ENCODE data around the gene NEK11. TPM values are rescaled to one million over a fixed set of nuclear protein-coding genes. Genes with fewer than 3 reads are reported as not detected.
"Not testable (repeated sequence)": the region's sequence is repeated elsewhere in the genome, so short reads cannot be mapped to it uniquely, and the experiment has no call there.

Gene NEK11
- total RNA-seq, 1 donor from 2014 or later, result 5.7 TPM

DNA sequence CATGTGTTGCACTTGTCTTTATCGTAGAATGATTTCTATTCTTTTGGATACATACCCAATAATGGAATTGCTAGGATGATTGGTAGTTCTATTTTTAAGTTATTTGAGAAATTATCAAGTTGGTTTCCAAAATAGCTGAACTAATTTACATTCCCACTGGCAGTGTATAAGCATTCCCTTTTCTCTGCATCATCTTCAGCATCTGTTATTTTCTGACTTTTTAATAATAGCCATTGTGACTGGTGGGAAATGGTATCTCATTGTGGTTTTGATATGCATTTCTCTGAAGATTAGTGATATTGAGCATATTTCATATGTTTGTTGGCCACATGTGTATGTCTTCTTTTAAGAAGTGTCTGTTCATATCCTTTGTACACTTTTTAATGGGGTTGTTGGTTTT lies 273.2 kb downstream of the NEK11 start:
- DNase-seq (ENCODE audit: low spot score), result no peak

DNA sequence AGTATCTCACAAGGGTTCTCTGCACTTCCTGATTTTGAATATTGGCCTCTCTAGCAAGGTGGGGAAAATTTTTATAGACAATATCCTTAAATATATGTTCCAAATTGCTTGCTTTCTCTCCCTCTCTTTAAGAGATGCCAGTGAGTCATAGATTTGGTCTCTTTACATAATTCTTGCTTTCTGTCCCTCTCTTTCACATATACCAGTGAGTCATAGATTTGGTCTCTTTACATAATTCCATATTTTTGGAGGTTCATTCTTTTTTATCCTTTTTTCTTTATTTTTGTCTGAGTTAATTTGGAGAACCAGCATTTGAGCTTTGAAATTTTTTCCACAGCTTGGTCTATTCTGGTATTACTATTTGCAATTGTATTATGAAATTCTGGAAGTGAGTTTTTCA lies 277.2 kb downstream of the NEK11 start:
- no peak for DNase-seq (ENCODE audit: low spot score)

DNA sequence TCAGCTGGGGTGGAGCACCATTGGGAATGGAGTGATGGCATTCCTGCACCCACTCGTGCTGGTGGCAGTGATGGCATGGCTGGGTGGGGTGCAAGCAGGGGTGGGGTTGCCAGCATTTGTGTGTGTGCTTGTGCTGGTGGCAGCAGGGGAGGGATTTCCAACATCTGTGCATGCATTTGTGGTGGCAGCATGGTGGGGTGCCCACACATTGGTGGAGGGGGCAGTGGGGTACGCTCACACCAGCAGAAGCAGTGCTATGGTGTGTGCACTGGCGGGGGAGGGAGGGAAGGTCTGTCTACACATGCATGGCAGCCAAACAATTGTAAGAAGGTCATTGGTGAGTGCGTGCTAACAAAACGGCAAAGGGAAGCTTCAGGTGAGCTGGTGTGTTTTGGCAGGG lies 278.2 kb downstream of the NEK11 start:
- no peak for DNase-seq (ENCODE audit: low spot score)

DNA sequence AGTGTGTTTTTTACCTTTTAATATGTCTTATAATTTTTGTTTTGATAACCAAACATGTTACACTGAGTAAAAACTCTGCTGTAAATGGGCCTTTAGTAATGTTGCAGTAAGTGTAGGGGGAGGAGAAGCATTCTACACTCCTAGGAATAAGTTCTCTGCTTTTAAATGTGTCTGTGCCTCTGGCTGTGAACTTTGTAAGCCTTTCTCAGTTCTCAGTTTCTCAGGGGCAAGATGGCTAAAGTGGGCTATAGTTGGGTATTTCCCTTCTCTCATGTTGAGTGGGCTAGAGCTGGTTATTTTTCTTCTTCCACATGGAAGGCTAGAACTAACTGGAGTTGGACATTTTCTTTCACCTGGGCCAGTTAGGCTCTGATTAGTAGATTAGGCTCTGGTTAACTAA lies 279.6 kb downstream of the NEK11 start:
- DNase-seq (ENCODE audit: low spot score), result no peak

DNA sequence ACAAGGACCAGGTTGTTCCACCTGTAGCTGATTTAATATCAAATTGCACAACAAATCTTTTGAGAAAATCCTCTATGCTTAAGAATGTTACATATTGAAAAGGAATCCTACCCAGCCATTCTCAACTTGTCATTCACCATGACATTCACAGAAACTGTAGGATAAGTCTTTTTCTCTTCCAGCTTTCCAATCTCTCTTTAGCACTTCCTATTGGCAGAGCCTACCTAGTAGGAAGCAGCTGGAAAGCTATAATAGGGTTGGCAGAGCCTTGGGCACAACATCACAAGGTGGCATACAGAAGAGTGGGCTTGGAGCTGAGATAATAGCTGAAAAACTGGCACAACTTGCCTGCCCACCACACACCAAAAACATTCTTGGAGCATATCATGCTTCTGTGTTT lies 287.6 kb downstream of the NEK11 start:
- DNase-seq (ENCODE audit: low spot score), result no peak

DNA sequence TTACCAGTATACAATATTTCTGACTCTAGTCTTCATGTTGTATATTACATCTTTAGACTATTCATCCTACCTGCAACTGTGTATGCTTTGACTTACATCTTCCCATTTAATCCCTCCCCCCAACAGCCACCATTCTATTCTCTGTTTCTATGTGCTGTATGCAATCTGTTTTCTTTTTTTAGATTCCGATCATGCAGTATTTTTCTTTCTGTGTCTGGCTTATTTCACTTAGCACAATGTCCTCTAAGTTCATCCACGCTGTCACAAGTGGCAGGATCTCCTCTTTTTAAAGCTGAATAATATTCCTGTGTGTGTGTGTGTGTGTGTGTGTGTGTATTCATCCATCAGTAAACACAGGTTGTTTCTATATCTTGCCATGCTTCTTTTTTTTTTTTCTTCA lies 288.5 kb downstream of the NEK11 start:
- DNase-seq (ENCODE audit: low spot score), result no peak

DNA sequence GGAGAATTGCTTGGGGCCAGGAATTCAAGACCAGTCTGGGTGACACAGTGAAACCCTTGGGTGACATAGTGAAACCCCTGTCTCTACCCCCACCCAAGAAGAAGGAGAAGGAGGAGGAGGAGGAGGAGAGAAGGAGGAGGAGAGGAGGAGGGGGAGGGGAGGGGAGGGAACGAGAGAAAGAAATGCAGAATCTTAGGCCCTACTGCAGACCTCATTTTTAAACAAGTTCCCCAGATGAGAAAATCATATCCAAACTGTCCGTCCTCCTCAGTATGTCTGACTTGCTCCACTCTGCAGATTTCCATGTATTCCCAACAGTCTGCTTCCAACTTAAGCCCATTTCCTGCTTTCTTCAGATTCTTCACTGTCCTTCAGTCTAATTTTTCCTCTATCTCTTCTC lies 291.0 kb downstream of the NEK11 start:
- no peak for DNase-seq (ENCODE audit: low spot score)

DNA sequence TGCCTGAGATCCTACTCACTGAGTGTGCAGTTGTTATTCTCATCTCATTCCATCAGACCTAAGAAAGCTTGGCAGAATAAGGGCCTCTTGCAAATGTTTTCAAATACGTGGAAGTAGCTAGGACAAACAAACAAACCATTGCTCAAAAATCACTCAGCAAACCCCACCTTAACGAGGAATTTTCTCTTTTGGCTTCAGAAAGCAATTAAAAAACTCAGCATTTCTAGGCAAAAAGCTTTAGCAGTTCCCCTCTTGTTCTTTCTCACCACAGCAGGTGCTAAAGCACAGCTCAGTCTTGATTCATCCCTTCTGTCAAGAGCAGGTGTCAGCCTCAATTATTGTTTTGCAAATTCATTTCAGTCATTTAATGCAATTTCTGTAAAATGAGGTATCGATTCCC lies 296.3 kb downstream of the NEK11 start:
- no peak for DNase-seq (ENCODE audit: low spot score)

DNA sequence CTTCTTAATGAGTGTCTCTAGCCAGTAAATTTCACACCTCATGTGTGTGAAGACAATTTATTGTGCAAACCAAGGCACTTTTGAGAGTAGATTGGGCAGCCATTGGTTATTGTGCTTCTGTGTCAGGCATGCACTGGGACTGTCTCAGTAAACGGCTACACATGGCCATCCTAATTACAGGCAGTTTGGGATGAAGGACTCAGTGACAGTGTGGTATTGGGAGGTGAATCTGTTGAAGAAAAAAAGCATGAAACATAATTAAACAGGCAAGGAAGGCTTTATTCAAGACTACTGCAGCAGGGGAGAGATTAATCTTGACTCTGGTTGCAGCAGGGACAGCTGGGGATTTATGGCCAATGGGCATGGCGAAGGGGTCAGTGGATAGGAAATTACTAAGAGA lies 297.1 kb downstream of the NEK11 start:
- no peak for DNase-seq (ENCODE audit: low spot score)

DNA sequence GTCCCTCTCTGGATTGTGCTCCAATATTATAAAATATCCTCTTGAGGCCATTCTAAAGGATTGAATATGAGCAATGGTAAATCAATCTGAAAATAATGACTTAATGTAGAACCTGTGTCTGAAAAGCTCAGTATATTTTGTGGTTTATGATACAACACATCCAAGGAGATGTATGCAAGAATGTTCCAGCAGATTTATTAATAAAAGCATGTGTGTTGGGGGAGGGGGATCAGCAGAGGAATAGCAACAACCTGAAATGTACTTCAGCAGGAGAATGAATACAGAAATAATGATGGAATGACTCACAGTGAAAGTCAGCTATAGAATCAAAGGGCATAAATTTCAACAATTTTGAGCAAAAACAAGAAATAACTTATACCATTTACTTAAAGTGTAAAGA lies 298.2 kb downstream of the NEK11 start:
- no peak for DNase-seq (ENCODE audit: low spot score)

DNA sequence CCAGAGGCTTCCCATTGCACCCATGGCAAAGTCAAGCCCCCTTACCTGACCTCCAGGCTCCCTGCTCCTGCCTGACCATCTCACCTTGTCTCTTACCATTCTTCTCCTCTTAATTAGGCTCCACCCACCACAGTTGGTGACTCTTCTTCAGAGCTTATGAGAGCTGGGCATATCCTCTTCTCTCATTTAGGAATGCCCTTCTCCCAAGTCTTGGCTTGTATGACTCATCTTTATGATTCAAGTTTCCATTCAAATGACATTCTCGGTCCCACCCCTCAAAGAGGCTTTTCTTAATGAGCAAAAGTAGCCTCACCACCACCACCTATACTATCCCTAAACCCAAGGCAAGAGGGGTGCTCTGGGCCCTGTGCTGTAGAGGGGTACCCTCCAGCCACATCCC lies 299.6 kb downstream of the NEK11 start:
- DNase-seq (ENCODE audit: low spot score), result no peak

DNA sequence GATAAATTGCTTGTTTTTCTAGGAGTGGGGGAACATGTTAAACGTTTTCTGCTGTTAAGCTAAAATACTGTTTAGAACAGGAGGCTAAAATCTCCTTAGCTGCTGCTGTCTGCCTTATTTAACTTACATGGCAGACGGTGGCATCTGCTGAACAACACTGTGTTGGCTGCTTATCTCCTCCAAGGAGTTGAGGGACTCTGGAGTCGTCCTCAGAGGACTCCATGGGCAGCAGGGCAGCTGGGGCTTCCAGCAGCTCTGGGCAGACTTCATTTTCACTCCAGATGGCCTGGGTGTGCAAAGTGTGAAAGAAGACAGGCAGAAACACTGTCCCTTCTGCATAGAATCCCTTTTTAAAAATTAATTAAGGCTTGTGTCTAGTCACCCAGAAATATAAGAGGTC lies 302.0 kb downstream of the NEK11 start:
- no peak for DNase-seq (ENCODE audit: low spot score)

DNA sequence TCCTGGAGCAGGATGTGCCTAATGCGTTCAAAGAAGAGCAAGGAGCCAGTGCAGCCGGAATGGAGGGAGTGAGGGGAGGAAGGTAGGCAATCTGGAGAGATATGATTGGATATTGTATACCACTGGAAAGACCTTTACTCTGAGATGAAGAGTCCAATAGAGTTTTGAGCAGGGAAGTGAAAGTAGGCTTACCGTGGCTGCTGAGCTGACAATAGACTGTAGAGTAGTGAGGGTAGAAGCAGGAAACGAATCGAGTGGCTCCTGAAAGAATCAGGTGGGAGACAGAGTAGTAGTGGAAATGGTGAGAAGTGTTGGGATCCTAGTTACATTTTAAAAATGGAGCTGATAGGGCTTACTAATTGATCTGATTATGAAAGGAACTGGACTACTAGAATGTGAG lies 303.1 kb downstream of the NEK11 start:
- DNase-seq (ENCODE audit: low spot score), result no peak

DNA sequence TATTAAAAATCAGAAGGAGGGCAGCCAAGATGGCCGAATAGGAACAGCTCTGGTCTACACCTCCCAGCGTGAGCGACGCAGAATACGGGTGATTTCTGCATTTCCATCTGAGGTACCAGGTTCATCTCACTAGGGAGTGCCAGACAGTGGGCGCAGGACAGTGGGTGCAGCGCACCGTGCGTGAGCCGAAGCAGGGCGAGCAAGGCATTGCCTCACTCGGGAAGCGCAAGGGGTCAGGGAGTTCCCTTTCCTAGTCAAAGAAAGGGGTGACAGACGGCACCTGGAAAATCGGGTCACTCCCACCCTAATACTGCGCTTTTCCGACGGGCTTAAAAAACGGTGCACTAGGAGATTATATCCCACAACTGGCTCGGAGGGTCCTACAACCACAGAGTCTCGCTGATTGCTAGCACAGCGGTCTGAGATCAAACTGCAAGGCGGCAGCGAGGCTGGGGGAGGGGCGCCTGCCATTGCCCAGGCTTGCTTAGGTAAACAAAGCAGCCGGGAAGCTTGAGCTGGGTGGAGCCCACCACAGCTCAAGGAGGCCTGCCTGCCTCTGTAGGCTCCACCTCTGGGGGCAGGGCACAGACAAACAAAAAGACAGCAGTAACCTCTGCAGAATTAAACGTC lies 304.9 kb downstream of the NEK11 start:
- not testable (repeated sequence) for DNase-seq (ENCODE audit: low spot score)

DNA sequence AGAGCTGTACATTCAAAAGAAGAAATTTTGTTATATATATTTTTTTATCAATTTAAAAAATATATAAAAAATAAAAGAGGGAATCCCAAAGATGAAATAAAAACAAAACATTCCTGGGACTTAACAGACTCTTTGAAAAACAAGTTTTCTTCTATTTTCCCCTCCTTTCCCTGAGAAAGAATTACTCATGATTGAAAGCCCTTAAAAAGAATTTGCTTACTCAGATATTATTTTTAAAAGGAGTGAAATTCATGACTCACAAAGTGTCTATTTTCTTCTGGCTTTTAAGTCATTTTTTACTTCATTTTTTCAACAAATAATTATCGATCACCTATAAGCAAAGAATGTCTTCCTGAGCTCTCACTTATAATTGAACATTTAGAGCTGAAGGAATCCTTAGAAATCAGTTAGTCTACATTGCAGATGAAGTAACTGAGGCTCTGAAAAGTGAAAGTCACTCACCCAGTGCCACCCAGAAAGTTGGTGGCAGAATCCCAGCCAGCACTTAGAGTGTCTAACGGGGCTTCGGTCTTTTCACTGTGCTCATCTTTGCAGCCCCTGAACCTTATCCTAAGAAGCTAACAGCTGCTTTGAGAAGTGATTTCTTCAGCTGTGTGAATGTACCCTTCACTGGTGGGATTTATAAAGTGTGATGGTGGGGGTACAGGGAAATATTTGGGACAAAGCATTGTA lies 312.4 kb downstream of the NEK11 start:
- no peak for DNase-seq (ENCODE audit: low spot score)

DNA sequence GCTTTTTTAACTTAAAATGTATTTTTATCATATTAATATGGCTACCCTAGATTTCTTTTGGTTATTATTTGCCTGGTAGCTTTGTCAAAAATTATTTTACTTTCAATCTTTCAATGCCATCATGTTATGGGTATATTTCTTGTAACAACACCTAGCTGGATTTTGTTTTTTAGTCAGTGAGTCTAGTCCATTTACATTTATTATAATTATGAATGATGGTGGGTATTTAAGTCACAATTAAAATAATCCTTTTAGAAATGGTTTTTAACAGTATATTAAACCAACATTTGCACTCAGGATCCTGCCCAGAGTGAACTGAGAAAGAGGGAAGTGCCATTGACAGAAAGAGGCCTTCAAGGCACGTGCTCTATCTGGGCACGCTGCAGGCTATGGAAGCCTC lies 315.1 kb downstream of the NEK11 start:
- no peak for DNase-seq (ENCODE audit: low spot score)

DNA sequence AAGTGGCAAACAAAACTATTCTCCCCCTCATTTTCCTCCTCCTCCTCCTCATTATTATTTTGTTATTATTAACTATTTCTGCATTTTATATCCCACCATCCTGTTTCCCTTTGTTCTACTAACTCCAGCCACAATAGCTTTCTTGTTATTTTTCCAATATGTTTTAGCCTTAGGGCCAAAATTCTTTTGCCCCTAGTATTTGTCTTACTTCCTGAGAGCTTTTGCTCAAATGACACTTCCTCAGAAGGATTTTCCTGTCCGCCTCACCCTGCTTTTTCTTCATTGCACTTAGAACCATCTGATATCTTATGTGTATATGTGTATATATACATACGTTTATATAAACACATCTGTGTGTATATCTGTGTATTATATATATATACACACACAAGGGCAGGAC lies 322.2 kb downstream of the NEK11 start:
- no peak for DNase-seq (ENCODE audit: low spot score)

DNA sequence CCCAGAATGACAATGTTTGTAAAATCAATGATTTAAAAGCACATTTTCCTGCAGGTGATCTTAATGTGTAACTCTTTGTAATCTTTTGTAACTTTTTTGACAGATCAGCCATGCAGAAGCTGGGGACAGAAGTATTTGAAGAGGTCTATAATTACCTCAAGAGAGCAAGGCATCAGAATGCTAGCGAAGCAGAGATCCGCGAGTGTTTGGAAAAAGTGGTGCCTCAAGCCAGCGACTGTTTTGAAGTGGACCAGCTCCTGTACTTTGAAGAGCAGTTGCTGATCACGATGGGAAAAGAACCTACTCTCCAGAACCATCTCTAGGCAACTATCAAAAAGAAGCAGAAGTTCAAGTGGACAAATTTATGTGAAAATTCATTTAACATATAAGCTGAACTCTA lies 322.8 kb downstream of the NEK11 start:
- no peak for DNase-seq (ENCODE audit: low spot score)

DNA sequence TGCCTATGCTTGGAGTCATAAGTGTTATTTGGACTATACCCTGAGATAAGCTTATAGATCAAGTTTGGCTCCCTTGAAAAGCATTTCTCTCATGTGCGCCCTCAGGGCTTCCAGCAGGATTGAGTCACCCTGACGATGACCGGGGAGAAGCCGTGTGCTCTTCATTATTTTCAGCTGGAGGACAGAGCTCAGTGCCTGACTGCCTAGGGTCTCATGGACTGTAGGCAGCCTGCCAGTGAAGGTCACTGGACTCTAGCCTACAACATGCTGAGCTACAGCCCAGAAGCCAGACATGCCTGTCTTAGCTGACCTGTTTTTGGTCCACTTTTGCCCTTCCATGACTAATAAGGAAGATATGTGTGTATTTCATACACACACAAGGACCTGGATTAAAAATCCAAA lies 323.3 kb downstream of the NEK11 start:
- no peak for DNase-seq (ENCODE audit: low spot score)

DNA sequence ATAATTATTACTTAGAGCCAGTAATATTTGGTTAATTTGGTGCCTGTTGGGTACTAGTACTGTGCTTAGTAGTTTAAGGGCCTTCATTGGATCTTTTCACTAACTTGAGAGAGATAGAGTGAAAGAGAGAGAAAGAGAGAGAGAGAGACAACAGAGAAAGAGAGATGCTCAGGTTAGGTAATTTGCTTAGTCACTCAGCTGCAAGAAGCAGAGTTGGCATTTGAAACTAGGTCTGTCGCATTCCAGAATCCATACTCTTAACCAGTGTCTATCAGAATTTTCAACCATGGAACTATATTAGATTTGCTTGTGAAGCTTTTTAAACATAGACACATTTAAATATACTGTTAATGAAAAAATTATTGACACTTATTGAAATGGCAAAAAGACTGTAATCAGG lies 323.8 kb downstream of the NEK11 start:
- DNase-seq (ENCODE audit: low spot score), result no peak

DNA sequence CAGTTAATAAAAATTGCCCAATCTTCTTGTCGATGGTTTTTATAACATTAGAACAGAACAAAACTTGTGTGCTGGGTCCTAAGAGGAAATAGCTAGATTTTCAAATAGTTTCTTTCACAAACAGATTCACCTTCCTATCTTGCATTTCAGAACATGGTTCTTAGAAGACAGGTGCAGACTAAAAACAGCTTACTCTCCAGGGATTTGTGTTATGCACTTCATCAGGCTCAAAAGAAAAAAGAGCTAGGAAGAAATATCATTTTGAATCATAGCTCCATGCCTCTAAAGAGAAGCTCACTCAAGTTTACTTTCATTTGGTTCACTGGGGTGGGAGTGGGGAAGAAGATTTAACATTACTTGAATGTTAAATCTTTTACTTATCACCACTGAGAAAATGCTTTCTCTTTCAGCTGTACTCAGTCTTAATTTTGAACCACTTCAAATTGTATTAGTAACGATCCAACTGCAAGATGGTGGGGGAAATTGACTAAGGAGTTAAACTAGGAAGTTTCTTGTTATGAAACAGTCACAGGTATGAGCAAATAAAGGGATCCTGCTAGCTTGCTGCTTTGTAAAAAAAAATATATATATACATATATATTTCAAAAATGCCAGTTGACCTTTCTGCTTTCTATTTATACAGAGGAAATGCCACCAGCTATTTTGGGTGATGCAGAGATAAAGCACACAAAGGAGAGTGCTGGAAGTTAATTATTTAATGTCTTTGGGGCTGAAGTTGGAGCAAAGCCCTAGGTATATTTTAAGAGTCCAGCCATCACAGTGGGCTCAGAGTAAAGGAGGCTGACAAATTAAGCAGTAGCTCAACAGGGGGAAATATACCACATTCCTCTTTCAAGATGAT lies 326.6 kb downstream of the NEK11 start:
- DNase-seq (ENCODE audit: low spot score), result no peak

DNA sequence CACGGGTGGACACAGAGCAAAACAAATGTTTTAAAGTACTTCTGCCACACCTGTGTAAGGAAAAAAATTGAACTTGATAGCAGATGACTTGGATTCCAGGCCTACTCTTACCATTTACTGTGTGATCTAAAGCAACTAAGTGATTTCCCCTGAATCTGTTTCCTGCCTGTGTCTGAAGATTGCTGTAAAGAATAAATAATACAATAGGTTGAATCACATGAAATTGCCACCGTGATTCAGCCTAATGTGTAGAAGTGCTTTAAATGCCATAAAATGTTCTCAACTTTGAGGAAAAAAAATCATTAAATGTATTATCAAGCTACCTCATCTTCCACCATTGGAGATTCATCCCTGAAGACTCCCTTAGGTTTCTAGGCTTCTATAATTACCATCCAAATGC lies 327.3 kb downstream of the NEK11 start:
- no peak for DNase-seq (ENCODE audit: low spot score)

Measured in mesenteric fat pad (tissue), 1 donor.